WTC11 (cell line): ENCODE measurements around the gene HNRNPA0.

Experiments
- CBFB ChIP-seq: sonication (generic); formaldehyde crosslinking; IDR thresholded peaks from 2 replicates; pipeline ENCODE4 v1.8.1; 2022; ENCODE audit warnings: mild to moderate bottlenecking, low read depth, missing genetic modification reagents
- CTCF ChIP-seq: fragments of 200-600 bp; IDR thresholded peaks from 2 replicates; pipeline ENCODE4 v1.8.0; 2022; ENCODE audit warnings: antibody characterized with exemption

GRCh38 chr5:137700282-137700680 is 53.9 kb downstream of the HNRNPA0 start:
- no peak for TF ChIP-seq CTCF
- TF ChIP-seq CBFB (CRISPR knock-in tag), result no peak
